Peyer's patch (tissue), 4 donors: ENCODE measurements around the gene SLC25A13.

Source experiments
- POLR2A ChIP-seq, 2 donors: fragments of 450-650 bp; IDR thresholded peaks; one replicate each; pipeline ENCODE4 v1.5.1; 2017; ENCODE audit warnings: antibody characterized with exemption in 2 of 2, mild to moderate bottlenecking in 2 of 2, moderate library complexity in 2 of 2
- TF ChIP-seq, protein P1 (sequence below), 6 experiments: fragments of 450-650 bp in 4 of 6; fragments of 200-600 bp in 2 of 6; sonication (generic) in 1 of 6; IDR thresholded peaks; one replicate each; pipeline ENCODE4 v1.5.1; 2017 to 2019; ENCODE audit warnings: antibody characterized with exemption in 6 of 6, mild to moderate bottlenecking in 3 of 6, moderate library complexity in 1 of 6

GRCh38 chr7:96250776-96251361 is 71.0 kb downstream of the SLC25A13 start:
- TF ChIP-seq, protein P1, sequence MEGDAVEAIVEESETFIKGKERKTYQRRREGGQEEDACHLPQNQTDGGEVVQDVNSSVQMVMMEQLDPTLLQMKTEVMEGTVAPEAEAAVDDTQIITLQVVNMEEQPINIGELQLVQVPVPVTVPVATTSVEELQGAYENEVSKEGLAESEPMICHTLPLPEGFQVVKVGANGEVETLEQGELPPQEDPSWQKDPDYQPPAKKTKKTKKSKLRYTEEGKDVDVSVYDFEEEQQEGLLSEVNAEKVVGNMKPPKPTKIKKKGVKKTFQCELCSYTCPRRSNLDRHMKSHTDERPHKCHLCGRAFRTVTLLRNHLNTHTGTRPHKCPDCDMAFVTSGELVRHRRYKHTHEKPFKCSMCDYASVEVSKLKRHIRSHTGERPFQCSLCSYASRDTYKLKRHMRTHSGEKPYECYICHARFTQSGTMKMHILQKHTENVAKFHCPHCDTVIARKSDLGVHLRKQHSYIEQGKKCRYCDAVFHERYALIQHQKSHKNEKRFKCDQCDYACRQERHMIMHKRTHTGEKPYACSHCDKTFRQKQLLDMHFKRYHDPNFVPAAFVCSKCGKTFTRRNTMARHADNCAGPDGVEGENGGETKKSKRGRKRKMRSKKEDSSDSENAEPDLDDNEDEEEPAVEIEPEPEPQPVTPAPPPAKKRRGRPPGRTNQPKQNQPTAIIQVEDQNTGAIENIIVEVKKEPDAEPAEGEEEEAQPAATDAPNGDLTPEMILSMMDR (IDR thresholded peaks at IDR 0.05): no peak
- TF ChIP-seq POLR2A (IDR thresholded peaks at IDR 0.05): no peak
